Endothelial cell of umbilical vein (primary cell): ENCODE data around the gene PDCD2L.

Experiments used
- EZH2 ChIP-seq: IDR thresholded peaks from 2 replicates; pipeline ENCODE4 v1.6.1; 2012; ENCODE audit warnings: borderline replicate concordance, low read depth, mild to moderate bottlenecking, moderate library complexity, low read length, inconsistent platforms; ENCODE audit not compliant: severe bottlenecking
- GATA2 ChIP-seq: IDR thresholded peaks from 2 replicates; pipeline ENCODE4 v1.7.0; 2011; ENCODE audit warnings: low read depth, mild to moderate bottlenecking, moderate library complexity, mixed read lengths, low read length; ENCODE audit not compliant: insufficient read length, insufficient read depth
- JUN ChIP-seq: IDR thresholded peaks from 2 replicates; pipeline ENCODE4 v1.6.1; 2011; ENCODE audit warnings: borderline replicate concordance, low read depth; ENCODE audit not compliant: insufficient read length, insufficient read depth
- POLR2A ChIP-seq: IDR thresholded peaks from 2 replicates; pipeline ENCODE4 v1.6.1; 2012; ENCODE audit warnings: low read depth, mild to moderate bottlenecking, control low read depth, low read length
- POLR2AphosphoS5 ChIP-seq: IDR thresholded peaks from 2 replicates; pipeline ENCODE4 v1.6.1; 2012; ENCODE audit warnings: low read depth, mild to moderate bottlenecking, control low read depth, low read length, moderate library complexity; ENCODE audit not compliant: insufficient read depth
- TF ChIP-seq, protein P1 (sequence below), 2 donors: IDR thresholded peaks; 1 replicate in 1 of 2; 2 replicates in 1 of 2; pipeline ENCODE4 v1.5.1; 2011; ENCODE audit warnings: low read length in 2 of 2, mild to moderate bottlenecking in 2 of 2, moderate library complexity in 2 of 2, control low read depth in 1 of 2, inconsistent platforms in 1 of 2, low read depth in 1 of 2; ENCODE audit not compliant: insufficient read depth in 1 of 2; ENCODE audit errors: extremely low read depth in 1 of 2
- TF ChIP-seq, protein P2 (sequence below): IDR thresholded peaks from 2 replicates; pipeline ENCODE4 v1.6.1; 2011; ENCODE audit not compliant: insufficient read depth, insufficient read length

DNA sequence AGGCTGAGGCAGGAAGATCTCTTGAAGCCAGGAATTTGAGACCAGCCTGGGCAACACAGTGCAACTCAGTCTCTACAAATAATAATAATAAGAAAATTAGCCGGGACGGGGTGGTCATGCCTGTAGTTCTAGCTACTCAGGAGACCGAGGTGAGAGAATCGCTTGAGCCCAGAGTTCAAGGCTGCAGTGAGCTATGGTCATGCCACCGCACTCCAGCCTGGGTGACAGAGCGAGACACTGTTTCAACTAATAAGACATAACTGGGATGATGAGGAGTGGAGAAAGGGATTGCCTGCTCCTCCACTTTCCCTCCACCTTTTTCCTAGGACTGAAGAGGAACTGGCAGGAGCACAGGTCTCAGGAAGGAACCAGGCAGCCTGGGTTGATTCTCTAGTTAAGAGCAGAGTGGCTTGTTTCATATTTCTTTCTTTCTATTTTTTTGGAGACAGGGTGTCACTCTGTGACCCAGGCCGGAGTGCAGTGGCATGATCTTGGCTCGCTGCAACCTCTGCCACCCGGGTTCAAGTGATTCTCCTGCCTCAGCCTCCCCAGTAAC lies 43.8 kb upstream of the PDCD2L start:
- TF ChIP-seq, protein P1, sequence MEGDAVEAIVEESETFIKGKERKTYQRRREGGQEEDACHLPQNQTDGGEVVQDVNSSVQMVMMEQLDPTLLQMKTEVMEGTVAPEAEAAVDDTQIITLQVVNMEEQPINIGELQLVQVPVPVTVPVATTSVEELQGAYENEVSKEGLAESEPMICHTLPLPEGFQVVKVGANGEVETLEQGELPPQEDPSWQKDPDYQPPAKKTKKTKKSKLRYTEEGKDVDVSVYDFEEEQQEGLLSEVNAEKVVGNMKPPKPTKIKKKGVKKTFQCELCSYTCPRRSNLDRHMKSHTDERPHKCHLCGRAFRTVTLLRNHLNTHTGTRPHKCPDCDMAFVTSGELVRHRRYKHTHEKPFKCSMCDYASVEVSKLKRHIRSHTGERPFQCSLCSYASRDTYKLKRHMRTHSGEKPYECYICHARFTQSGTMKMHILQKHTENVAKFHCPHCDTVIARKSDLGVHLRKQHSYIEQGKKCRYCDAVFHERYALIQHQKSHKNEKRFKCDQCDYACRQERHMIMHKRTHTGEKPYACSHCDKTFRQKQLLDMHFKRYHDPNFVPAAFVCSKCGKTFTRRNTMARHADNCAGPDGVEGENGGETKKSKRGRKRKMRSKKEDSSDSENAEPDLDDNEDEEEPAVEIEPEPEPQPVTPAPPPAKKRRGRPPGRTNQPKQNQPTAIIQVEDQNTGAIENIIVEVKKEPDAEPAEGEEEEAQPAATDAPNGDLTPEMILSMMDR (IDR thresholded peaks at IDR 0.05; ENCODE audit: extremely low read depth in 1 of 2, insufficient read depth in 1 of 2, low read depth in 1 of 2, low read length in 2 of 2) = no peak
- TF ChIP-seq POLR2AphosphoS5 (no peak), EZH2 (no peak), POLR2A (no peak), JUN (no peak), GATA2 (no peak)
- TF ChIP-seq, protein P2, sequence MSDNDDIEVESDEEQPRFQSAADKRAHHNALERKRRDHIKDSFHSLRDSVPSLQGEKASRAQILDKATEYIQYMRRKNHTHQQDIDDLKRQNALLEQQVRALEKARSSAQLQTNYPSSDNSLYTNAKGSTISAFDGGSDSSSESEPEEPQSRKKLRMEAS = no peak
